ENCODE measurements around the gene PTPRCAP. TPM values are rescaled to one million over a fixed set of nuclear protein-coding genes. Genes with fewer than 3 reads are reported as not detected.

The PTPRCAP gene
- polyA plus RNA-seq, 1 donor from 2014 or later = 3.4 TPM

DNA sequence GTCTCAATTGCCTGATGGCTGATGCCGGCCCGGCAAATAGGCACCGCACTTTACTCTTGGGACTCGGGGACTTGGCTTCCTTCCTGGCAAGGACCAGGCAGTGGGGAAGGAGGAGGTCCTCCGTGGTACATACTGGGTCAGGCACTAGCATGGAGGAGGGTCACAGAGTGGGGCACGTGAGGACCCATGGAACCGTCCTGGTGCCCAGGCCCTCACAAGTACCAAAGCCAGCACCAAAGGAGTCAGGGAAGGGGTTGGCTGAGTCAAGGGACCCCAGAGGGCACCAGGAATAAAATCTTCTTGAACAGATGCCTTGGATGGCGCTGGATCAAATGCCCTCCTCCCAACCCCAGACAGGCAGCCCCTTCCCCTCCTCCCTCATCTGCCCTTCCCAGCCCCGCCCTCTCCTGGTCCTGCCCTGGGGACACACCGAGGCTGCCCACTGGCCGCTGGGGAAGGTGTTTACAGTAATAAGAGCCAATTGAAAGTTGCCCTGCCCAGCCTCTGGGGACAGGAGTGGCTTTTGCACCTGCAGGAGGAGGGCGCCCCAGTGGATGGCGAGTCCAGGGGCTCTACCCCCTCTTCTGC is 27.6 kb downstream of the PTPRCAP start:
- H3K27me3 ChIP-seq (ENCODE audit: insufficient read depth, low read depth, low read length) = peaks cover 5% of the 10 kb centered on the region
- H3K9me2 ChIP-seq (ENCODE audit: insufficient read depth, low read length) = no peaks in the 10 kb centered on the region
- no peaks in the 10 kb centered on the region for H3K79me2 ChIP-seq (replicated peaks; ENCODE audit: insufficient read depth, low read length)
- H3K4me2 ChIP-seq (ENCODE audit: low read length) = no peak overlapping the region
- TF ChIP-seq RAD21 (conservative IDR thresholded peaks at IDR 0.05) = no peak
- TF ChIP-seq POLR2AphosphoS5 (IDR thresholded peaks at IDR 0.05) = no peak
- TF ChIP-seq EZH2 (IDR thresholded peaks at IDR 0.05; ENCODE audit: borderline replicate concordance, insufficient read depth, low read length, poor library complexity, severe bottlenecking) = no peak
- TF ChIP-seq, protein P1, sequence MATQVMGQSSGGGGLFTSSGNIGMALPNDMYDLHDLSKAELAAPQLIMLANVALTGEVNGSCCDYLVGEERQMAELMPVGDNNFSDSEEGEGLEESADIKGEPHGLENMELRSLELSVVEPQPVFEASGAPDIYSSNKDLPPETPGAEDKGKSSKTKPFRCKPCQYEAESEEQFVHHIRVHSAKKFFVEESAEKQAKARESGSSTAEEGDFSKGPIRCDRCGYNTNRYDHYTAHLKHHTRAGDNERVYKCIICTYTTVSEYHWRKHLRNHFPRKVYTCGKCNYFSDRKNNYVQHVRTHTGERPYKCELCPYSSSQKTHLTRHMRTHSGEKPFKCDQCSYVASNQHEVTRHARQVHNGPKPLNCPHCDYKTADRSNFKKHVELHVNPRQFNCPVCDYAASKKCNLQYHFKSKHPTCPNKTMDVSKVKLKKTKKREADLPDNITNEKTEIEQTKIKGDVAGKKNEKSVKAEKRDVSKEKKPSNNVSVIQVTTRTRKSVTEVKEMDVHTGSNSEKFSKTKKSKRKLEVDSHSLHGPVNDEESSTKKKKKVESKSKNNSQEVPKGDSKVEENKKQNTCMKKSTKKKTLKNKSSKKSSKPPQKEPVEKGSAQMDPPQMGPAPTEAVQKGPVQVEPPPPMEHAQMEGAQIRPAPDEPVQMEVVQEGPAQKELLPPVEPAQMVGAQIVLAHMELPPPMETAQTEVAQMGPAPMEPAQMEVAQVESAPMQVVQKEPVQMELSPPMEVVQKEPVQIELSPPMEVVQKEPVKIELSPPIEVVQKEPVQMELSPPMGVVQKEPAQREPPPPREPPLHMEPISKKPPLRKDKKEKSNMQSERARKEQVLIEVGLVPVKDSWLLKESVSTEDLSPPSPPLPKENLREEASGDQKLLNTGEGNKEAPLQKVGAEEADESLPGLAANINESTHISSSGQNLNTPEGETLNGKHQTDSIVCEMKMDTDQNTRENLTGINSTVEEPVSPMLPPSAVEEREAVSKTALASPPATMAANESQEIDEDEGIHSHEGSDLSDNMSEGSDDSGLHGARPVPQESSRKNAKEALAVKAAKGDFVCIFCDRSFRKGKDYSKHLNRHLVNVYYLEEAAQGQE (IDR thresholded peaks at IDR 0.05; ENCODE audit: borderline replicate concordance) = no peak
- no peak for TF ChIP-seq MXI1 (conservative IDR thresholded peaks at IDR 0.05; ENCODE audit: poor library complexity, severe bottlenecking)
- no peak for TF ChIP-seq TAF1 (IDR thresholded peaks at IDR 0.05; ENCODE audit: low read depth)
- TF ChIP-seq SMC3 (conservative IDR thresholded peaks at IDR 0.05; ENCODE audit: poor library complexity) = no peak
- no peak for TF ChIP-seq EP300 (conservative IDR thresholded peaks at IDR 0.05; ENCODE audit: poor library complexity, severe bottlenecking)
- TF ChIP-seq, protein P2, sequence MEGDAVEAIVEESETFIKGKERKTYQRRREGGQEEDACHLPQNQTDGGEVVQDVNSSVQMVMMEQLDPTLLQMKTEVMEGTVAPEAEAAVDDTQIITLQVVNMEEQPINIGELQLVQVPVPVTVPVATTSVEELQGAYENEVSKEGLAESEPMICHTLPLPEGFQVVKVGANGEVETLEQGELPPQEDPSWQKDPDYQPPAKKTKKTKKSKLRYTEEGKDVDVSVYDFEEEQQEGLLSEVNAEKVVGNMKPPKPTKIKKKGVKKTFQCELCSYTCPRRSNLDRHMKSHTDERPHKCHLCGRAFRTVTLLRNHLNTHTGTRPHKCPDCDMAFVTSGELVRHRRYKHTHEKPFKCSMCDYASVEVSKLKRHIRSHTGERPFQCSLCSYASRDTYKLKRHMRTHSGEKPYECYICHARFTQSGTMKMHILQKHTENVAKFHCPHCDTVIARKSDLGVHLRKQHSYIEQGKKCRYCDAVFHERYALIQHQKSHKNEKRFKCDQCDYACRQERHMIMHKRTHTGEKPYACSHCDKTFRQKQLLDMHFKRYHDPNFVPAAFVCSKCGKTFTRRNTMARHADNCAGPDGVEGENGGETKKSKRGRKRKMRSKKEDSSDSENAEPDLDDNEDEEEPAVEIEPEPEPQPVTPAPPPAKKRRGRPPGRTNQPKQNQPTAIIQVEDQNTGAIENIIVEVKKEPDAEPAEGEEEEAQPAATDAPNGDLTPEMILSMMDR (IDR thresholded peaks at IDR 0.05; ENCODE audit: poor library complexity, severe bottlenecking) = no peak
- no peaks in the 10 kb centered on the region for H3F3A ChIP-seq (ENCODE audit: insufficient read depth, low read length, poor library complexity, severe bottlenecking)
- H3K4me3 ChIP-seq (ENCODE audit: low read length) = no peak overlapping the region
- no peaks in the 10 kb centered on the region for H3K9me3 ChIP-seq (ENCODE audit: low read length)
- no peaks in the 10 kb centered on the region for H4K20me1 ChIP-seq (ENCODE audit: insufficient read depth)
- H3K27ac ChIP-seq (ENCODE audit: low read length) = no peak overlapping the region
- H3K9ac ChIP-seq (ENCODE audit: low read length) = no peak overlapping the region
- no peaks in the 10 kb centered on the region for H3K36me3 ChIP-seq (ENCODE audit: insufficient read depth, low read length)
- H2AFZ ChIP-seq (ENCODE audit: low read depth, low read length) = no peak overlapping the region

DNA sequence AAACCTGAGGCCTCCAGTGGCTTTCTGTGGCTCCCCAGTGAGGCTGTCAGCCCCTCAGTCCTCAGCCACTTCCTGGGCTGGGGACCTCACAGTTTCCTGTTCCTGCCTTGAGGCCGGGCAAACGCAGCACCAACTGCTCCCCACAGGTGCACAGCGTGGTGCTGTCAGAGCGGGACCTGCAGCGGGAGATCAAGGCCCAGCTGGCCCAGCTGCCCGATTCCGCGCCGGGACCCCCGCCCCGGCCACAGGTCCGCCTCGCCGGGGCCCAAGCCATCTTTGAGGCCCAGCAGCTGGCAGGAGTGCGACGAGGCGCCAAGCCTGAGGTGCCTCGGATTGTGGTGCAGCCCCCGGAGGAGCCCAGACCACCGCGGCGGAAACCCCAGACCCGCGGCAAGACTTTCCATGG is 28.2 kb downstream of the PTPRCAP start:
- no peaks in the 10 kb centered on the region for H3K9me3 ChIP-seq (ENCODE audit: low read length)

More for the DNA sequence above, 28.2 kb downstream of the PTPRCAP start:
- Histone ChIP-seq H3F3A (ENCODE audit: insufficient read depth, low read length, poor library complexity, severe bottlenecking) (no peaks in the 10 kb centered on the region), H3K4me3 (ENCODE audit: low read length) (no peak overlapping the region), H3K27ac (ENCODE audit: low read length) (no peak overlapping the region), H3K4me2 (ENCODE audit: low read length) (no peak overlapping the region), H3K27me3 (ENCODE audit: insufficient read depth, low read depth, low read length) (no peaks in the 10 kb centered on the region), H3K79me2 (replicated peaks; ENCODE audit: insufficient read depth, low read length) (no peaks in the 10 kb centered on the region), H2AFZ (ENCODE audit: low read depth, low read length) (no peak overlapping the region), H3K9ac (ENCODE audit: low read length) (no peak overlapping the region), H3K9me2 (ENCODE audit: insufficient read depth, low read length) (no peaks in the 10 kb centered on the region), H3K36me3 (ENCODE audit: insufficient read depth, low read length) (no peaks in the 10 kb centered on the region), H4K20me1 (ENCODE audit: insufficient read depth) (no peaks in the 10 kb centered on the region)
- TF ChIP-seq MXI1 (conservative IDR thresholded peaks at IDR 0.05; ENCODE audit: poor library complexity, severe bottlenecking) = no peak
- TF ChIP-seq, protein P1 (IDR thresholded peaks at IDR 0.05; ENCODE audit: borderline replicate concordance) = no peak

All from neural cell (in vitro differentiated cells).